GM23338 (cell line): ENCODE measurements around the gene PCDHGB1.

Experiments used
- CTCF ChIP-seq, 2 experiments: fragments of 200-600 bp in 1 of 2; sonication (generic) in 1 of 2; conservative IDR thresholded peaks; 2 replicates each; pipeline versions ENCODE4 v1.5.1 to v1.6.1; 2016 to 2017; ENCODE audit warnings: antibody characterized with exemption in 2 of 2, low read depth in 2 of 2, mild to moderate bottlenecking in 2 of 2, moderate library complexity in 1 of 2
- EZH2 ChIP-seq: fragments of 200-600 bp; sonication (generic); IDR thresholded peaks from one replicate; pipeline ENCODE4 v1.8.0; 2017; ENCODE audit warnings: antibody characterized with exemption, mild to moderate bottlenecking, low read depth; ENCODE audit not compliant: unreplicated experiment
- EZH2phosphoT487 ChIP-seq: fragments of 200-600 bp; sonication (generic); IDR thresholded peaks from one replicate; pipeline ENCODE4 v1.8.1; 2018; ENCODE audit warnings: antibody characterized with exemption; ENCODE audit not compliant: unreplicated experiment
- JUNB ChIP-seq: IDR thresholded peaks from one replicate; pipeline ENCODE4 v1.6.1; 2016; ENCODE audit warnings: antibody characterized with exemption; ENCODE audit not compliant: unreplicated experiment
- POLR2AphosphoS5 ChIP-seq: IDR thresholded peaks from 2 replicates; pipeline ENCODE4 v1.6.1; 2016; ENCODE audit warnings: antibody characterized with exemption, low read depth
- REST ChIP-seq: IDR thresholded peaks from one replicate; pipeline ENCODE4 v1.6.1; 2018; ENCODE audit warnings: antibody characterized with exemption; ENCODE audit not compliant: unreplicated experiment
- STAT1 ChIP-seq: IDR thresholded peaks from one replicate; pipeline ENCODE4 v1.6.1; 2016; ENCODE audit warnings: antibody characterized with exemption; ENCODE audit not compliant: unreplicated experiment
- ZNF114 ChIP-seq: fragments of 250-450 bp; sonication (Bioruptor Pico); IDR thresholded peaks from 2 replicates; pipeline ENCODE4 v1.5.0; 2020; ENCODE audit warnings: mild to moderate bottlenecking, moderate library complexity

- no peak for TF ChIP-seq CTCF (conservative IDR thresholded peaks at IDR 0.05; ENCODE audit: low read depth in 2 of 2)
- no peak for TF ChIP-seq POLR2AphosphoS5
- TF ChIP-seq EZH2, result no peak
- TF ChIP-seq REST, result no peak
- TF ChIP-seq EZH2phosphoT487, result no peak
- TF ChIP-seq JUNB, result no peak
- no peak for TF ChIP-seq STAT1
- no peak for TF ChIP-seq ZNF114 (CRISPR knock-in tag)
Measured at GRCh38 chr5:141366016-141366896, 16.4 kb downstream of the PCDHGB1 start.
